Measurements from ENCODE around the gene TNS1.

DNA sequence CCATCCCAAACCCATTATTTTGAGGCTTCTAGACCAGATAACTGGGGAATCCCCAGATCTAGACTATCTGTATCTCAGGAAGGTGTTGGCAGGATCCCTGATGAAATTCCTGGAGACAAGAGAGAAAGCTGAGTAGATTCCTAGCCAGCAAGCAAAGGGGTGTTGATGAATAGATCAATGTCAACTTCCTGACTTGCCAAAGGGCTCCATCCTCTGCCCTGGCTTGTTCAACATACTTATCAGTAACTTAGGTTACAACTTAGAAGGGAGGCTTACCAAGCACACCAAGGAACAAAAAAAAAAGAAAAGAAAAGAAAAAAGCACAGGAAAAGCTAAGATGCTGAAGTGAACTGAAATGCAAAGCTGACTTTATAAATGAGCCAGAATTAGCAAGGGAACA is 53.3 kb downstream of the TNS1 start:
- TF ChIP-seq EZH2phosphoT487 (IDR thresholded peaks at IDR 0.05; ENCODE audit: insufficient read depth, low read depth) (no peak), EZH2 (IDR thresholded peaks at IDR 0.05; ENCODE audit: insufficient read depth, poor library complexity, severe bottlenecking) (no peak)

All from GM23248 (cell line).